H9 (cell line): Measurements from ENCODE around the gene SMIM41. TPM values are rescaled to one million over a fixed set of nuclear protein-coding genes. Genes with fewer than 3 reads are reported as not detected.

Source experiments
- DNase-seq: peaks from one replicate; pipeline ENCODE4 v3.0.0-alpha.2; 2017
- H2AFZ ChIP-seq: one replicate; pipeline ENCODE4 v1.6.1; 2013; ENCODE audit warnings: mild to moderate bottlenecking, low read length, control low read depth, moderate library complexity
- H2AK5ac ChIP-seq: 2 replicates; pipeline ENCODE4 v1.6.1; 2013; ENCODE audit warnings: low read length, control low read depth, mixed read lengths; ENCODE audit not compliant: insufficient read length
- H2BK120ac ChIP-seq: one replicate; pipeline ENCODE4 v1.6.1; 2013; ENCODE audit warnings: low read depth, mild to moderate bottlenecking, low read length, control low read depth, inconsistent platforms; ENCODE audit not compliant: poor library complexity, severe bottlenecking
- H2BK12ac ChIP-seq: 2 replicates; pipeline ENCODE4 v1.6.1; 2013; ENCODE audit warnings: low read length, control low read depth, mixed read lengths, low read depth; ENCODE audit not compliant: insufficient read length
- H2BK15ac ChIP-seq: 2 replicates; pipeline ENCODE4 v1.6.1; 2013; ENCODE audit warnings: low read depth, low read length, control low read depth
- H2BK20ac ChIP-seq: one replicate; pipeline ENCODE4 v1.6.1; 2013; ENCODE audit warnings: low read depth, mild to moderate bottlenecking, low read length, control low read depth, inconsistent platforms; ENCODE audit not compliant: poor library complexity, severe bottlenecking
- H2BK5ac ChIP-seq: 2 replicates; pipeline ENCODE4 v1.6.1; 2013; ENCODE audit warnings: low read length, control low read depth, mixed read lengths; ENCODE audit not compliant: insufficient read length
- H3K14ac ChIP-seq: 2 replicates; pipeline ENCODE4 v1.6.1; 2013; ENCODE audit warnings: low read length, control low read depth; ENCODE audit not compliant: insufficient read depth
- H3K18ac ChIP-seq: 2 replicates; pipeline ENCODE4 v1.6.1; 2013; ENCODE audit warnings: low read depth, mild to moderate bottlenecking, mixed read lengths, low read length, control low read depth; ENCODE audit not compliant: insufficient read length
- H3K23ac ChIP-seq: 2 replicates; pipeline ENCODE4 v1.6.1; 2013; ENCODE audit warnings: low read length, control low read depth, mixed read lengths, low read depth; ENCODE audit not compliant: insufficient read length
- H3K23me2 ChIP-seq: 2 replicates; pipeline ENCODE4 v1.6.1; 2013; ENCODE audit warnings: low read depth, mild to moderate bottlenecking, mixed read lengths, low read length, control low read depth; ENCODE audit not compliant: insufficient read length, poor library complexity, severe bottlenecking
- H3K27ac ChIP-seq: 2 replicates; pipeline ENCODE4 v1.5.1; 2013; ENCODE audit warnings: low read length, control low read depth, mixed read lengths, low read depth; ENCODE audit not compliant: insufficient read length
- H3K27me3 ChIP-seq: 2 replicates; pipeline ENCODE4 v1.6.1; 2013; ENCODE audit warnings: low read length, control low read depth, inconsistent platforms; ENCODE audit not compliant: insufficient read depth
- H3K4ac ChIP-seq: 2 replicates; pipeline ENCODE4 v1.6.1; 2013; ENCODE audit warnings: low read depth, mild to moderate bottlenecking, control low read depth, inconsistent platforms, low read length, moderate library complexity
- H3K4me1 ChIP-seq: 2 replicates; pipeline ENCODE4 v1.6.1; 2013; ENCODE audit warnings: low read length, control low read depth, inconsistent platforms; ENCODE audit not compliant: insufficient read depth
- H3K4me2 ChIP-seq: 2 replicates; pipeline ENCODE4 v1.6.1; 2013; ENCODE audit warnings: low read length, control low read depth, mixed read lengths; ENCODE audit not compliant: insufficient read length, insufficient read depth
- H3K56ac ChIP-seq: 2 replicates; pipeline ENCODE4 v1.6.1; 2013; ENCODE audit warnings: low read depth, mild to moderate bottlenecking, mixed read lengths, low read length, control low read depth; ENCODE audit not compliant: insufficient read length
- H3K79me1 ChIP-seq: 2 replicates; pipeline ENCODE4 v1.6.1; 2013; ENCODE audit warnings: low read depth, mild to moderate bottlenecking, moderate library complexity, low read length, control low read depth, inconsistent platforms; ENCODE audit not compliant: insufficient read depth, poor library complexity, severe bottlenecking
- H3K79me2 ChIP-seq: 2 replicates; pipeline ENCODE4 v1.6.1; 2013; ENCODE audit warnings: low read length, control low read depth, inconsistent platforms; ENCODE audit not compliant: insufficient read depth
- H3K9ac ChIP-seq: 2 replicates; pipeline ENCODE4 v1.6.1; 2013; ENCODE audit warnings: low read length, control low read depth, mixed read lengths; ENCODE audit not compliant: insufficient read length; ENCODE audit errors: extremely low read depth
- H3K9me3 ChIP-seq: one replicate; pipeline ENCODE4 v1.6.1; 2013; ENCODE audit warnings: low read depth, low read length, inconsistent platforms; ENCODE audit not compliant: control insufficient read depth
- H3T11ph ChIP-seq: one replicate; pipeline ENCODE4 v1.6.1; 2013; ENCODE audit warnings: mild to moderate bottlenecking, low read length, control low read depth, inconsistent platforms
- H4K20me1 ChIP-seq: one replicate; pipeline ENCODE4 v1.6.1; 2013; ENCODE audit not compliant: control insufficient read depth, insufficient read length, insufficient read depth
- H4K5ac ChIP-seq: 2 replicates; pipeline ENCODE4 v1.6.1; 2013; ENCODE audit warnings: low read depth, mild to moderate bottlenecking, mixed read lengths, low read length, control low read depth; ENCODE audit not compliant: insufficient read length
- H4K8ac ChIP-seq: replicated peaks from 2 replicates; pipeline ENCODE4 v1.6.1; 2013; ENCODE audit warnings: low read length, control low read depth, mixed read lengths, low read depth; ENCODE audit not compliant: insufficient read length
- H4K91ac ChIP-seq: 2 replicates; pipeline ENCODE4 v1.6.1; 2013; ENCODE audit warnings: low read depth, mild to moderate bottlenecking, moderate library complexity, mixed read lengths, low read length, control low read depth; ENCODE audit not compliant: insufficient read length
- H3K27ac Mint-ChIP-seq, 3 experiments: 2 replicates in 2 of 3; 3 replicates in 1 of 3; pipeline ENCODE4 v1.8.0; 2020 to 2021; ENCODE audit warnings: mixed read lengths in 3 of 3, mild to moderate bottlenecking in 1 of 3, moderate library complexity in 1 of 3
- H3K27me3 Mint-ChIP-seq: 2 replicates; pipeline ENCODE4 v1.8.0; 2021; ENCODE audit warnings: low read depth, mild to moderate bottlenecking, moderate library complexity, mixed read lengths
- H3K36me3 Mint-ChIP-seq, 3 experiments: 2 replicates in 2 of 3; 3 replicates in 1 of 3; pipeline ENCODE4 v1.8.0; 2020 to 2021; ENCODE audit warnings: low read depth in 3 of 3, mixed read lengths in 3 of 3; ENCODE audit not compliant: insufficient read depth in 1 of 3
- H3K4me1 Mint-ChIP-seq, 2 experiments: 2 replicates each; pipeline ENCODE4 v1.8.0; 2020; ENCODE audit warnings: mixed read lengths in 2 of 2
- H3K4me3 Mint-ChIP-seq, 2 experiments: 2 replicates in 1 of 2; 3 replicates in 1 of 2; pipeline ENCODE4 v1.8.0; 2020 to 2021; ENCODE audit warnings: mild to moderate bottlenecking in 2 of 2, mixed read lengths in 2 of 2, moderate library complexity in 1 of 2
- H3K9me3 Mint-ChIP-seq, 2 experiments: 2 replicates in 1 of 2; 3 replicates in 1 of 2; pipeline ENCODE4 v1.8.0; 2020; ENCODE audit warnings: mild to moderate bottlenecking in 2 of 2, mixed read lengths in 2 of 2, moderate library complexity in 1 of 2
- CTCF ChIP-seq: fragments of 200-600 bp; sonication (generic); conservative IDR thresholded peaks from 3 replicates; pipeline ENCODE4 v1.8.0; 2021; ENCODE audit warnings: antibody characterized with exemption, mild to moderate bottlenecking
- WGBS: extraction: QIAGEN DNeasy Blood & Tissue Kit; methylation state at CpG from one replicate; pipeline ENCODE4 v1.1.7; 2013; ENCODE audit warnings: missing lambda C conversion rate, low lambda C conversion rate, mixed read lengths; ENCODE audit not compliant: insufficient read length; ENCODE audit errors: extremely low coverage; 5-methylcytosine and 5-hydroxymethylcytosine counted together
- total RNA-seq: library from RNA; stranded (reverse); gene quantifications from 2 replicates; pipeline ENCODE4 v1.2.1, GENCODE V29; 2021

SMIM41 gene
- total RNA-seq, 1 experiment from 2014 or later: not detected

DNA sequence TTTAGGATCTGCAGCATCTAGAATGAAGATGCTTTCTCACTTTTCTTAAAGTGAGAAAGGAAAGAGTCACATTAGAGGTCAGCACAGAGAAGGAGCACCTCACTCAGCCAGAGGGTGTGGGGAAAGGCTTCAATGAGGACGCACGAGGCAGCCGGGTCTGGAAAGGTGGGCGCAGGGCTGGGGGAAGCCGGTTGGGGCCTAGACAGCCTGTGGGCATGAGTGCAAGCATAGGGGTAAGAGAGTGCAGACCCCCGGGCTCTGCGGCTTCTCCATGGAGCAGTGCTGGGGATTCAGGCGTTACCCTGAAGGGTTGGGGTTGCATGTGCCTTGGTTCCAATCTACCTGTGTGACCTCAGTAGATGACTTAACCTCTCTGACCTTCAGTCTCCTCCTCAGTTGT, 62.4 kb downstream of the SMIM41 start:
- Histone ChIP-seq H4K8ac (no peak overlapping the region), H2BK20ac (no peak overlapping the region), H4K20me1 (no peaks in the 10 kb centered on the region), H3K79me2 (no peaks in the 10 kb centered on the region), H4K91ac (no peak overlapping the region), H4K5ac (no peak overlapping the region), H3K27ac (no peak overlapping the region), H2BK15ac (no peak overlapping the region), H3K56ac (no peak overlapping the region), H3K79me1 (no peaks in the 10 kb centered on the region), H2BK120ac (no peak overlapping the region), H3K9ac (no peak overlapping the region), H3K18ac (no peak overlapping the region), H3K9me3 (no peaks in the 10 kb centered on the region), H3K27me3 (no peaks in the 10 kb centered on the region; the same call in 1 of the 2 replicates), H2BK5ac (no peak overlapping the region), H2AFZ (no peak overlapping the region), H3K23ac (no peak overlapping the region), H3K4me2 (no peak overlapping the region), H3K4me1 (peaks cover 5% of the 10 kb centered on the region; the same call in 1 of the 2 replicates), H3K14ac (no peak overlapping the region), H2AK5ac (no peak overlapping the region), H3K23me2 (no peaks in the 10 kb centered on the region), H2BK12ac (no peak overlapping the region), H3T11ph (no peak overlapping the region), H3K4ac (no peak overlapping the region)
- TF ChIP-seq CTCF: no peak
- no peaks in the 10 kb centered on the region for H3K36me3 Mint-ChIP-seq
- H3K9me3 Mint-ChIP-seq: no peaks in the 10 kb centered on the region; a peak in 1 of 5 replicates
- peaks cover 6% of the 10 kb centered on the region; the same call in 1 of the 2 replicates for H3K27me3 Mint-ChIP-seq
- H3K4me3 Mint-ChIP-seq: no peak overlapping the region
- DNase-seq: no peak
- WGBS: no CpG with 5 or more reads among the region's 8 CpGs
- no peak overlapping the region; a peak in 1 of 7 replicates for H3K27ac Mint-ChIP-seq
- peaks cover 29 to 46% of the 10 kb centered on the region in 2 experiments for H3K4me1 Mint-ChIP-seq
